ENCODE results near the gene UST.

DNA sequence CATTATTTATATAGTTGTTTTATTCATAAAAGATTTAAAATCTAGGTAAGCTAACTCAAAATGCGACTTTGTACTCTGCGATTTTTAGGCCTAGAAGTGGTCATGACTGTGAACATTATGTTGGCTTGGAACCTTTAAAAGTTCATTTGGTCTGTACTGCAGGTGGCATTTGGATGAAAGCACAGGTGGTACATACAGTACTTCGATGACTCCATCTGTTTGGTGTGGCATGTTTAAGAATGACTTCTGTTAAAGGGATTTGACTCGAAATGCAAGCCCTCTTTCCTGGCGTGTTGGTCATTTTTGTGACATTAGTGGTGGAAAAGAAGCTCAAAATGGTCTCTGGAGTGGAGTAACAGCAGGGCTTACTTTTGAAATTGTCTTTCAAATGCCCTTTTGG lies 118.1 kb downstream of the UST start:
- TF ChIP-seq, protein P1, sequence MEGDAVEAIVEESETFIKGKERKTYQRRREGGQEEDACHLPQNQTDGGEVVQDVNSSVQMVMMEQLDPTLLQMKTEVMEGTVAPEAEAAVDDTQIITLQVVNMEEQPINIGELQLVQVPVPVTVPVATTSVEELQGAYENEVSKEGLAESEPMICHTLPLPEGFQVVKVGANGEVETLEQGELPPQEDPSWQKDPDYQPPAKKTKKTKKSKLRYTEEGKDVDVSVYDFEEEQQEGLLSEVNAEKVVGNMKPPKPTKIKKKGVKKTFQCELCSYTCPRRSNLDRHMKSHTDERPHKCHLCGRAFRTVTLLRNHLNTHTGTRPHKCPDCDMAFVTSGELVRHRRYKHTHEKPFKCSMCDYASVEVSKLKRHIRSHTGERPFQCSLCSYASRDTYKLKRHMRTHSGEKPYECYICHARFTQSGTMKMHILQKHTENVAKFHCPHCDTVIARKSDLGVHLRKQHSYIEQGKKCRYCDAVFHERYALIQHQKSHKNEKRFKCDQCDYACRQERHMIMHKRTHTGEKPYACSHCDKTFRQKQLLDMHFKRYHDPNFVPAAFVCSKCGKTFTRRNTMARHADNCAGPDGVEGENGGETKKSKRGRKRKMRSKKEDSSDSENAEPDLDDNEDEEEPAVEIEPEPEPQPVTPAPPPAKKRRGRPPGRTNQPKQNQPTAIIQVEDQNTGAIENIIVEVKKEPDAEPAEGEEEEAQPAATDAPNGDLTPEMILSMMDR (IDR thresholded peaks at IDR 0.05; ENCODE audit: poor library complexity), result no peak
- no peak for TF ChIP-seq EZH2 (IDR thresholded peaks at IDR 0.05; ENCODE audit: borderline replicate concordance)
